Left hindlimb (tissue), 1 donor: ENCODE data around the gene TRAF2.

Experiments used
- DNase-seq: peaks from one replicate; pipeline ENCODE4 v3.0.0-alpha.2; 2018

Gene TRAF2

GRCh38 chr9:136941231-136942111, 55.2 kb downstream of the TRAF2 start:
- no peak for DNase-seq

DNA sequence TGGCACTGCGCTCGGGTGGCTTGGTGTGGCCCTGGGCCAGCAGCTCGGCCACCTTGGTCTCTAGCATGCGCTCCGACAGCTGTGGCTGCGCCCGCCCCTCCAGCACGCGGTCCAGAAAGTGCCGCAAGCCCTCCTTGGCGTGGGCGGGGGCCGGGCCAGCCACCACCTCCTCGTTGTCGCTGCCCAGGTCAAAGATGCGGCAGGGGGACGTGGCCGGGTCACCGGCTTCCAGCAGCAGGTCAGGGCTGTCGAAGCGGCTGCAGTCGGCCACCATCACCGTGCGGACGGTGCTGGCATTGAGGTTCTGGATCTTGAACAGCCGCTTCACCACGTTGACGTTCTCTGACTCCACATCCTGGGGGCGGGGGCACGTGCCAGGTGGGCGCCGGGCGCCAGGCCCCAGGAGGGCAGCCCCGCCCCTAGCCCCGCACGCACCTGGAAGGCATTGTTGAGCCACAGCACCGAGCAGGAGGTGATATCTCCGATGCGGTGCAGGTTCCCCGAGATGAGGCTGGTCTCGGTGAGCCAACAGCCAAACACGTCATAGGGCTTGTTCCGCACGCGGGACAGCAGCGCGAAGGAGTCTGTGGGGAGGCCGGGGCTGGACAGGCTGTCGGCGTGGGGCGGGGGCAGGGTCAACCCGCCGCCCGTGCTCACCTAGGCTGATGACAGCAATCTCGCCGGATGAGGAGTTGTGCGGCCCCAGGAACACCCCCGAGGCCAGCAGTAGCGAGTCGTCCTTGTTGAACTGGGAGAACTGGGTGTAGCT, 56.0 kb downstream of the TRAF2 start:
- DNase-seq = no peak

- DNase-seq = no peak
Observed at GRCh38 chr9:136942881-136943230, 56.5 kb downstream of the TRAF2 start.

- DNase-seq = no peak
Observed at GRCh38 chr9:136943291-136944211, 57.2 kb downstream of the TRAF2 start.

GRCh38 chr9:136944212-136944518, 57.8 kb downstream of the TRAF2 start:
- DNase-seq = no peak

DNA sequence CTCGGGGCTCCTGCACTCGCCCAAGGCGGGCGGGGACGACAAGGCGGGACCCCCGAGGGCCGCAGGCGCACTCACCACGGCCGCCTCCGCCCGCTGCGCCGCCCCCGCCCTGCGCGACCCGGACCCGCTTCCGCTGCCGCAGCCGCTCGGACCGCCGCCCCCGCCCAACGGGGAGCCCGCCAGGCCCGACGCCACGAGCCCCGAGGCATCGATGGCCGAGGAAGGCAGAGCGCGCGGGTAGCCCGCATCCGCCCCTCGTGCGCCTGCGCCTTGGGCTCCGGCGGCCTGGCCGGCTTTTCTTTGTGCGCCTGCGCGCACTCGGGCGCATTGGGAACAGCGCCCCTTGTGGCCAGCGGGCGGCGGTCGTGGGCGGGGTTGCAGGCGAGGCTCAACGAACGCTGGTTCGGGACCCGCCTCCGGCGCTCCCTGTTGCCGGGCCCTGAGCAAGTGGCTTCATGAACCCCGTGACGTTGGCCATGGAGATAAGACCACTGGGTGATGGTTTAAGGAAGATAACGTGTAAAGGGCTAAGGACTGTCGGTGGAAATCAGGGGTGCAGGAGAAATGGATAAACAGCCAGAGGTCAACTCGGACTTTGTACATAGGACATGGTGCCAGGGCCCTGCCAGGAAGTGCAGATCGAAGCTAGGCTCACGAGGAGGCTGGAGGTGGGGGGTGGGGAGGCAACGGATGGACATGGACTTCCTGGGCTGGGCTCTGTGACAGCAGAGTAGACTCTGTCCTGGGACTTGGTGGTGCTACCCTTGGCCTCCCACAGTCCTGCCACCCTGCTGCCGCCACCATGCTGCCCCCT, 58.4 kb downstream of the TRAF2 start, which contains the start of the genes C8G and FBXW5:
TSS of gene C8G (plus strand) at position 725 of the 814 bp plus-strand sequence. CDS start at position 803, 78 bp downstream.
TSS of gene FBXW5 (minus strand) at position 220 of the 814 bp plus-strand sequence. CDS start 655 bp downstream, outside the sequence.
- DNase-seq = peak; percentile 96

GRCh38 chr9:136945333-136946227, 59.3 kb downstream of the TRAF2 start:
- no peak for DNase-seq

GRCh38 chr9:136946228-136947027, 60.1 kb downstream of the TRAF2 start:
- DNase-seq = no peak

DNA sequence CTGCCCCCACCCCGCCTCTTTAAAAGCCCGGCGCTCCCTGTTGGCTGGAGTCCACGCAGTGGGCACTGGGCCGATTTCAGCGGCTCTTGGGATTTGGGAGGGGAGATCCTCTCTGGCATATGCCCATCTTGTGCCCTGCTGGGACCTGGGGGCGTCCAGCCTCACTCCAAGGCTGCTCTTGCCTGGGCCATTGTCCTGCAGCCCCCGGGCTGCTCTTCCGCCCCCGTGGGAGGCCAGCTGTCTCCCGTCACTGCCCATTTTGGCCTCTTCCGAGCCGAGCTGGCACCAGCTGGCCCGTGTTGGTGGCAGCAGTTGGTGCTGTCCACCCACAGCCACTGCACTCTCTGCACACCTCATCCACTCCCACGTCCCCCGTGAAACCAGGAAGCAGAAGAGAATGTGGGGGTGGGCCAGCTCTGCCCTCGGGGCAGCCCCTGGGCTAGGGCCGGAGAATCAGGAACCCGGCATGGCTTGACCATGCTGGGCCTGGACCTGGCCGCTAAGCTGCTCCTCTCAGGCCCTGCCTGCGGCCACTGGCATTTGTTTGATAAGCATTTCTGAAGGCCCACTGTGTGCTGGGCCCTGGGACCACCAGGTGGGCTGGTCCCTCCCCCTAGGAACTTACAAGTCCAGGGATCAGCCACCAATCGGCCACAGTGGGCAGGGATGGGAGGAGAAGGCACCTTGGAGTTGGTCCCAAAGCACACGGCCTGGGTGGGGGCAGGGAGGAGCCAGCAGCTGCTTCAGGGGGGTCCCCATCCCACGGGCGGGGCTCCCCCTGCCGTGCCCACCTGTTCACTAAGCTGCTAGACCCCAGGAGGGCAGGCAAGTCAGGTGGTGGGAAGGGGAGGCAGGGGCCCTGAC, 60.9 kb downstream of the TRAF2 start:
- DNase-seq = no peak

DNA sequence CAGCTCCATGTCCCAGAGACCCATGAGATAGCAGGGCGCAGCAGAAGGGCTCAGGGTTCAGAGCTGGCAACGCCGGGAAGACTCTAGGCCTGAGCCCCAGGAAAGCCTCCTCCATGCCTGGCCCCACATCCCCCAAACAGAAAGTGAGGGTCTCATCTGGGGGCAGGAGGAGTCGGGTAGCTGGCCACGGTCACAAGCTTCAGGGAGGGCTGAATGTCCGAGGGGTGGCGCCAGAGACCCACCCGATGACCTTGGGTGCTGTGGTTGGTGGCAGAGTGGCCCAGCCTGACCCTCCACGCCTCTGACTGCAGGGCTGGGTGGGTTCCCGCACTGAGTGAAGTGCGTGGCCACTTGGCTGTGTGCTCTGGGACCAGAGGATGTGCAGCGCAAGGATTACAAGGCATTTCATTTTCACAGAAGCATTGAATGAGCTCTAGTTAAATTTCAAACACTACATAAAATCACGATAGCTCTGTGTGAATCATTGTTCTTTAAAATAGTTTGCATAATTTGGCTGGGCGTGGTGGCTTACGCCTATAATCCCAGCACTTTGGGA, 61.7 kb downstream of the TRAF2 start:
- no peak for DNase-seq

- DNase-seq = no peak
Observed at GRCh38 chr9:136949239-136949816, 63.0 kb downstream of the TRAF2 start.

DNA sequence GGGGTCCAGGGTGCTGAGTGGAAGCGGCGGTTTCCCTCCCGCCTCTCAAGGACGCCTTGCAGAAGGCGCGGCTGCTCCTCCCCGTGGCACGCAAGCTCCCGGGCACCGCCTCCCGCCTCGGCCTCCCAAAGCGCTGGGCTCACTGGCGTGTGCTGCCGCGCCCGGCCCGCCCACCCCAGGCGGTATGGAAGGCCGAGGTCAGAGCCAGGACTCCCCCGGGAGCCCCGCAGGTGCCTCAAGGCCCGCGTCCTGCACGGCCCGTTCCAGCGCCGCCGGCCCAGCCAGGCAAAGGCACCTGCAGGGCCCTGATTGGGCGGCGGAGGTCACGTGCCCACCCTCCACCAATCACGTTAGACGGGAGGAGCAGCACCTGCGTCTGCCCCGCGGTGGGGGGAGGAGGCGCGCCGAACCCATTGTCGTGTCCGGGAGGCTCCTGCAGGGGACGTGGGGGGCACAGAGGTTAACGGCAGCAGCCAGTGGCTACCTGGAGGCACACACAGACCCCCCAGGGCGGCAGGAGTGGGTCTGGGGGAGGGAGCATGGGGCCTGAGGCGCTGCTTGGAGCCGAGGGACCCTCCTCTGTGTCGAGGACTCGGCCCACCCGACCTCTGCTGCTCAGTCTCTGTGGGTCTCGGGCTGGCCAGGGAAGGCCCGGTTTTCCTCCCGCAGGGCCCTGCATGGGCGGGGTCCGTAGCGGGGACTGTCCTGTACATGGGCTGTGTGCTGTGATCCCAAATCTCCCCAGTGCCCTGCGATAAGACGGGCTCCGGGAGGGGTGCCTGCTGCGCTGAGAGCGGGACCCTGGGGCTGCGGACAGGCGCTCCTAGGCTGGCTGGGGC, 63.7 kb downstream of the TRAF2 start:
- peak; percentile 88 for DNase-seq

DNA sequence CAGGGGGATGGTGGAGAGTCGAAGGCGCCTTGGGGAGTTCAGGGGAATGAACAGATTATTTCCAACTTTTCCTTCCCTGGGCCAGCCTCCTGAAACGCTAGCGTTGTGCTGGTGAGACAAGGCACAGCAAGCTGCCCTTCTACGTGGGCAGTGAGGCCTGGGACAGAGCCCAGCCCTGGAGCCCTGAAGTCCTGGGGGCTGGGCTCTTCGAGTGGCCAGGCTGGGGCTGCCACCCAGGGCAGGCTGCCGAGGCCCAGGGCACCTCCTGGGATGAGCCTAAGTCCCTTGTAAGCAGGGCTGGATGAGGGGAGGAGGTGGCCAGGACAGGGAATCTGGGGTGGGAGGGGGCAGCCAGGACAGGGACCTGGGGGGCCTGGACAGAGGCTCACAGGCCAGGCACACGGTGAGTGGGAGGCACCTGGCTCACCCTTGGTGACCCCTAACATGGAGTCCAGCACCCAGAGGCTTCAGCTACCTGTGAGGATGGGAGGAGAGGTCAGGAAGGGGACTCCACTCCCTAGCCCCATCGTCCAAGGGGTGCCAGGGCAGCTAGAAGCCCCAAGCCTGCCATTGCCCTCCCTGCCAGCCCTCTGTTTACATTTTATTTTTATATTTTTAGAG, 64.5 kb downstream of the TRAF2 start:
- no peak for DNase-seq

DNA sequence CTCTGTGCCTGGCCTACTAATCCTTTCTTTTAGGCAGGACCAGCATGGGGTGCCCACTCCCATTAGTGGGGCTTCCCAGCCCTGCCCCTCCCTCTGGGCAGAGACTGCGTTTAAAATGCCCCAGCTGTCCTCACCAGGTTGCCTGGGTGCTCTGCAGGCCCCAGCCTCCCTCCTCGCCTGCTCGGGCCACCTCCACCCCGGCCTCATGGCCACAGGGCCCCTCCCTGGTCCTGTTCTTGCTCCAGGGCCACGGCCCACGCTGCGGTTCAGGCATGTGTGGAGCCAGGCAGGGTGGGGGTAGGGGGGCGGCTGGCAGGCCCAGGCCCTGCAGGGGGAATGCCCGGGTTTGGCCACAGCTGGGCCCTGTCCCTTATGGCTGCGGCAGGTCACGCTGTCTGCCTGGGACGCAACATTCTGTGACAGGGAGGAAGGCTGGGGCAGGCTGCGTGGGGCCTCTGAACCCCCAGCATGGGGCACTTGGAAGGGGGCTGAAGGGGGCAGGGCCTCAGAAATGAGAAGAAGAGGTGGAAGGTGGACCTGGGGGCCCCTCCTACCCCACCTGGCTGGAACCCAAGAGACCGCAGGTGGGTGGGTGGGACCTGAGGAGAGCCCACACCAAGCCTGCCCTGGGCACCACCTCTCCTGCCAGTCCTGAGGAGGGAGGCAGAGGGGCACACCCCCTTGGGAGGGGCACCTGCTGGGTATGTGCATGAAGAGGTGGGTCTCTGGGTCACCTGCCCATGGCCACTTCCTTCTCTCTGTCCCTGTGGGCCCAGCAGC, 65.4 kb downstream of the TRAF2 start, which contains the start of gene LCN12:
TSS of gene LCN12 (plus strand) at position 733 of the 780 bp plus-strand sequence. CDS start 55 bp downstream, outside the sequence.
- no peak for DNase-seq

GRCh38 chr9:136952321-136952850, 66.1 kb downstream of the TRAF2 start:
- DNase-seq = no peak
